Nephron (organoid): ENCODE results near the gene GGT1.
A peak's percentile ranks its signal among the peaks of the same experiment; 100 is the strongest.

ENCODE experiments used
- H3K27ac Mint-ChIP-seq, 3 experiments: 2 replicates each; pipeline ENCODE4 v1.8.0; 2020; ENCODE audit warnings: mixed read lengths in 3 of 3, mild to moderate bottlenecking in 2 of 3, moderate library complexity in 1 of 3
- H3K27me3 Mint-ChIP-seq: 2 replicates; pipeline ENCODE4 v1.8.0; 2021; ENCODE audit warnings: low read depth, mild to moderate bottlenecking, moderate library complexity, mixed read lengths
- H3K36me3 Mint-ChIP-seq: 2 replicates; pipeline ENCODE4 v1.8.0; 2020; ENCODE audit warnings: low read depth, mixed read lengths
- H3K4me1 Mint-ChIP-seq: 2 replicates; pipeline ENCODE4 v1.8.0; 2020; ENCODE audit warnings: mixed read lengths
- H3K4me3 Mint-ChIP-seq, 3 experiments: 2 replicates each; pipeline ENCODE4 v1.8.0; 2020; ENCODE audit warnings: mild to moderate bottlenecking in 3 of 3, mixed read lengths in 3 of 3, moderate library complexity in 2 of 3
- H3K9me3 Mint-ChIP-seq: 2 replicates; pipeline ENCODE4 v1.8.0; 2020; ENCODE audit warnings: mixed read lengths
- CTCF ChIP-seq, 3 experiments: fragments of 200-600 bp; sonication (generic); IDR thresholded peaks; one replicate each; pipeline ENCODE4 v1.5.0; 2021; ENCODE audit warnings: antibody characterized with exemption in 3 of 3; ENCODE audit not compliant: unreplicated experiment in 3 of 3

Gene GGT1

GRCh38 chr22:24585927-24586546, 17.0 kb upstream of the GGT1 start:
- no peak for TF ChIP-seq CTCF (IDR thresholded peaks at IDR 0.05; ENCODE audit: unreplicated experiment in 3 of 3)
- Mint-ChIP-seq H3K36me3 (no peaks in the 10 kb centered on the region), H3K27me3 (no peaks in the 10 kb centered on the region), H3K27ac (no peak overlapping the region), H3K4me1 (peaks cover 12% of the 10 kb centered on the region), H3K9me3 (no peaks in the 10 kb centered on the region), H3K4me3 (no peak overlapping the region)

DNA sequence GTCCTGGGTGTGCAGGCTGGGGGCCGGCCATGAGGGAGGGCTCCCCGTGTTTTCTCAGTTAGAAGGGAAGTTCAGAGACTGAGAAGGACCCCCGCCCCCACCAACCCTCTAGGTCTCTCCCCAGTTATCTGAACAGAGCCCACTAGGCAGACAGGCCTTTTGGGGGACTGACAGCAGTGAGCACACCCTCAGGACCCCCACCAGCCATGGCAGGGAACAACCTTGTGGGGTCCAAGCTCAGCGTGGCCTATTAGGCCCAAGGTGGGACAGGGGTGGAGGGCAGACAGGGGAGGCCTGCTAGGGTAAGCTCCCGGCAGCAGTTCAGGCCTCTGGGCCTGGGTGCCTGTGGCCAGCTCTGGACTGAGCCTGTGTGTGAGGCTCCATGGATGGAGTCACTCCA, 15.7 kb upstream of the GGT1 start:
- H3K4me3 Mint-ChIP-seq, result no peak overlapping the region
- H3K4me1 Mint-ChIP-seq, result peaks cover 14% of the 10 kb centered on the region
- H3K27me3 Mint-ChIP-seq, result no peaks in the 10 kb centered on the region
- no peaks in the 10 kb centered on the region for H3K9me3 Mint-ChIP-seq
- H3K36me3 Mint-ChIP-seq, result no peaks in the 10 kb centered on the region
- no peak for TF ChIP-seq CTCF (IDR thresholded peaks at IDR 0.05; ENCODE audit: unreplicated experiment in 3 of 3)
- H3K27ac Mint-ChIP-seq, result no peak overlapping the region

- H3K27ac Mint-ChIP-seq, result no peak overlapping the region
Measured at GRCh38 chr22:24587948-24588347, 15.0 kb upstream of the GGT1 start.

DNA sequence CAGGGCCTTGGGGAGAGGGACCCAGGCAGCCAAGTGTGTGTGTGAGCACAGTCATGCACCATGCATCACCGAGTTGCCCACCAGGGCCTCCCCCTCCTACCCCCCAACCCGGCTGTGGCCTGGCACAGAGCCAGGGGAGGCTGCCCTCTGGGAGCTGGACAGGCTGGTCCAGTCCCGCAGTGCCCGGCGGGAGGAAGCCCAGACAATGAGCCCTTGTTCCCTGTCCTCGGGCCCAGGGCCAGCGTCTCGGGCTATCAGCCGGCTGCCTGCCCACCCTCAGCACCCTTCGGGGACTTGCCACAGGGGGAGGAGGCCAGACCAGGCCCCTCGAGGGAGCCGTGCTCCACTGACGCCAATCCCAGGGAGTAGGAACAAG, 14.6 kb upstream of the GGT1 start:
- H3K9me3 Mint-ChIP-seq, result no peaks in the 10 kb centered on the region
- no peaks in the 10 kb centered on the region for H3K36me3 Mint-ChIP-seq
- H3K27me3 Mint-ChIP-seq, result no peaks in the 10 kb centered on the region
- no peak for TF ChIP-seq CTCF (IDR thresholded peaks at IDR 0.05; ENCODE audit: unreplicated experiment in 3 of 3)
- H3K27ac Mint-ChIP-seq, result peak overlapping the region; percentile 44 to 80 (median 45)
- H3K4me1 Mint-ChIP-seq, result peaks cover 16% of the 10 kb centered on the region
- H3K4me3 Mint-ChIP-seq, result no peak overlapping the region

More at GRCh38 chr22:24587948-24588347, 15.0 kb upstream of the GGT1 start:
- TF ChIP-seq CTCF (IDR thresholded peaks at IDR 0.05; ENCODE audit: unreplicated experiment in 3 of 3), result no peak
- peaks cover 15% of the 10 kb centered on the region for H3K4me1 Mint-ChIP-seq
- no peak overlapping the region for H3K4me3 Mint-ChIP-seq
- no peaks in the 10 kb centered on the region for H3K36me3 Mint-ChIP-seq
- H3K27me3 Mint-ChIP-seq, result no peaks in the 10 kb centered on the region
- no peaks in the 10 kb centered on the region for H3K9me3 Mint-ChIP-seq

DNA sequence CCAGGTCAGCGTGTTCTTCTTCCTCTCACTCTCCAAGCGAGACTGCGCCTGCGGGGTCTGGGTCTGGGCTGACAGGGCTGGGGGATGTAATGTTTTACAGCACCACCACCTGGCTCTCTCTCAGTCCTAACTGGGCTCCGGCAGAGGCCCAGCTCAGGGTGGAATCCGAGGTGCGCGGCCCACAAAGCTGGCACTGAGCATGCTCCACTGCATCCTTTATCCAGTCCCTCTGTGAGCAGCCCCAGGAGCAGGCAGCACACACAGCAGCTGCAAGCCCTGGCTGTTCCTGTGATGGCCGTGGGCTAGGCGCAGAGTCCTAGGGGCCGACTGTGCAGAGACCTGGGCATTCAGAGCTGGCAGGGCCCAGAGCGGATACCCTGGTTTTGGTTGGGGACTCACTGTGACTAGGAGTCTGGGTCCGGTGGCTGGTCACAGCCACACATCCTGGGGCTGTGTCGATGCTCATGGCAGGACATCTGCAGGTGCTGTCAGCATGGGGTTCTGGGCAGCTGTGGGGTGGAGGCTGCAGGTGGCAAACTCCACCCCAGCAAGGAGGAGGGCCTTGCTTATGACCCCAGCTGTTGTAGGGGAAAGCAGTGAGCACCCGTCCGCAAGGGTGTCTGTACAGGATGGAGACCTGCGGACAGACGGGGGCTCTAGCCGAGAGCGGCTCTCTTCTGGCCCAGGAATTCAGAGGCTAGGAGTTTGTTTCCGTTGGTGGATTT, 14.1 kb upstream of the GGT1 start:
- no peak overlapping the region for H3K4me3 Mint-ChIP-seq
- H3K27me3 Mint-ChIP-seq, result no peaks in the 10 kb centered on the region
- TF ChIP-seq CTCF (IDR thresholded peaks at IDR 0.05; ENCODE audit: unreplicated experiment in 3 of 3), result no peak
- H3K27ac Mint-ChIP-seq, result peak overlapping the region; percentile 44 to 80 (median 45)
- peaks cover 11% of the 10 kb centered on the region for H3K4me1 Mint-ChIP-seq
- no peaks in the 10 kb centered on the region for H3K9me3 Mint-ChIP-seq
- no peaks in the 10 kb centered on the region for H3K36me3 Mint-ChIP-seq
